ENCODE measurements around the gene PDE8B. TPM values are rescaled to one million over a fixed set of nuclear protein-coding genes. Genes with fewer than 3 reads are reported as not detected.

PDE8B gene
- total RNA-seq, 1 experiment from 2014 or later, result not detected

DNA sequence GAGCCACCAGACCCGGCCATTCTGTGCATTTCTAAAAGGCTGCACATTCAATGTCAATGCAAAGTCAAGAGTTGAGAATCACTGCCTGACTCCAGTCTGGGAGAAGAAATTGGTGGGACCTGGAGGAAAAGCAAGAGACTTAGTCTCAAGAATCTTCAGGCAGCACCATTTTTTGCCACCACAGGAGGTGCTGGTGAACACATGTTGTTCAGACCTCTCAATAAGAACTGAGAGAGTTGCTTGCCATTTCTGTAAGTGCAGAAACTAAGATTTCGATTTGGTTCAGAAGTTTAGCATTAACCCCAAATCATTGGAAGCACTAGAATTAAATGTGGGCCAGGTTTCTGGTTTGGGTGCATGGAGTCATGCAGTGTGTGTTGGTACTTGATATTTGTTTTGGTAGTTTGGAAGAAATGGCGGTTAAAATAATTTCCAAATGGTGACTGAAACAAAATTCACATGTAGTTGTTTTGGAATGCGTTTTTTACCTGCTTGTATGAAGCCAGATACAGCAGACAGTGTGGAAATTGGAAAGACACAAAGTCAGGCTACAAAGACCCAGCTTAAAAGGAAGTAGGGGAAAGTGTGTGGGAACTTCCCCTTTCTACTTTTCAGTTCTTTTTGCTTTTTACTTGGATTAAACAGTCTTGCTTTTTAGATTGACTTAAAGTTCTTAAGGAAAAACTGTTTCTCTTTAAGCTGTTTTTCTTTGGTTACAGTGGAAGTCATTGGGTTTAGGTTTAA is 20.4 kb downstream of the PDE8B start:
- ATAC-seq, result no peak
- intact Hi-C loops (cut with micrococcal nuclease), result loop anchor here (10.0 kb wide), 1 partner anchor 366 kb away; no protein-coding TSS in a partner anchor
- no TSS peak for BruUV-seq (replicated peaks)

DNA sequence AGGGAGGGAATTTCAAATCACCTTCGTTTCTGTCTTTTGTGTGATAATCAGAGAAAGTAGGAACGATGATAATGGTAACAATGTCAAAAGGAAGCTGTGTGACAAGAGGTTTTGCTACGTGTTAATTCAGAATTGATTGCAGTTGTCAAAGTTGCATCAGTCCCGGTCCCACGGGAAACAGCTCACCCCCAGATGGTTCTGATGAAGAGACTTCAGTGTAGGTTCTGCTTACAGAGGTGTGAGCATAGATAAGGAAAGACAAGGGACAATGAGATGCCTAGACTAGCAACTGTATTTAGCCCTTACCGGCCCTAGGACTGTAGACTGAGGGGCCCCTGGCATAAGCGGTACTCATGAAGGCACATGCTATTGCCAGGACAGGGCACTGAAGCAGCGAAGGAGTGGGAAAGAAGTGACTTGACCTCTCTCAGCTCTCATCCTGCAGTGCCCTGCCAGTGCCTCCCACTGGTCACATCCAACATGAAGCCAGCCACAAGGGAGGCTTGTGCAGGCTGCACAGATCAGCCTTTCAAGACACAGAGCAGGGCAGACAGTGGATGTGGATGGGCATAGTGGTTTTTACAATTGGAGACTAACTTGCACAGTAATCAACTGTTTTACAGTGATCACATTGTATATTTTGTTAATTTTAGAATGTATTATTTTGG is 21.1 kb downstream of the PDE8B start:
- BruUV-seq (replicated peaks), result no TSS peak
- no peak overlapping the region for H3K4me2 ChIP-seq (ENCODE audit: low read length)
- intact Hi-C loops (cut with micrococcal nuclease), result loop anchor here (10.0 kb wide), 1 partner anchor 367 kb away; no protein-coding TSS in a partner anchor
- no peak for DNase-seq
- no peak for ATAC-seq
- no peaks in the 10 kb centered on the region for H3K36me3 ChIP-seq (ENCODE audit: low read depth, low read length)
- H4K20me1 ChIP-seq (ENCODE audit: low read length), result no peaks in the 10 kb centered on the region
- no peaks in the 10 kb centered on the region for H3K9me2 ChIP-seq (replicated peaks; ENCODE audit: low read length)
- ChIA-PET POLR2A (ENCODE audit: unreplicated experiment) (no interaction called here), CTCF (no interaction called here)
- no peaks in the 10 kb centered on the region for H3F3A ChIP-seq (ENCODE audit: low read length, unreplicated experiment)
- no peaks in the 10 kb centered on the region for H3K9me3 ChIP-seq (ENCODE audit: low read length)
- H3K27me3 ChIP-seq (ENCODE audit: low read length), result no peaks in the 10 kb centered on the region
- H3K4me3 ChIP-seq (ENCODE audit: low read length), result no peak overlapping the region
- no peaks in the 10 kb centered on the region for H3K79me2 ChIP-seq (ENCODE audit: low read length)
- TF ChIP-seq EZH2 (IDR thresholded peaks at IDR 0.05; ENCODE audit: low read length, unreplicated experiment) (no peak), EZH2phosphoT487 (IDR thresholded peaks at IDR 0.05; ENCODE audit: borderline replicate concordance, low read length) (no peak)
- TF ChIP-seq, protein P1, sequence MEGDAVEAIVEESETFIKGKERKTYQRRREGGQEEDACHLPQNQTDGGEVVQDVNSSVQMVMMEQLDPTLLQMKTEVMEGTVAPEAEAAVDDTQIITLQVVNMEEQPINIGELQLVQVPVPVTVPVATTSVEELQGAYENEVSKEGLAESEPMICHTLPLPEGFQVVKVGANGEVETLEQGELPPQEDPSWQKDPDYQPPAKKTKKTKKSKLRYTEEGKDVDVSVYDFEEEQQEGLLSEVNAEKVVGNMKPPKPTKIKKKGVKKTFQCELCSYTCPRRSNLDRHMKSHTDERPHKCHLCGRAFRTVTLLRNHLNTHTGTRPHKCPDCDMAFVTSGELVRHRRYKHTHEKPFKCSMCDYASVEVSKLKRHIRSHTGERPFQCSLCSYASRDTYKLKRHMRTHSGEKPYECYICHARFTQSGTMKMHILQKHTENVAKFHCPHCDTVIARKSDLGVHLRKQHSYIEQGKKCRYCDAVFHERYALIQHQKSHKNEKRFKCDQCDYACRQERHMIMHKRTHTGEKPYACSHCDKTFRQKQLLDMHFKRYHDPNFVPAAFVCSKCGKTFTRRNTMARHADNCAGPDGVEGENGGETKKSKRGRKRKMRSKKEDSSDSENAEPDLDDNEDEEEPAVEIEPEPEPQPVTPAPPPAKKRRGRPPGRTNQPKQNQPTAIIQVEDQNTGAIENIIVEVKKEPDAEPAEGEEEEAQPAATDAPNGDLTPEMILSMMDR (conservative IDR thresholded peaks at IDR 0.05; ENCODE audit: low read depth, low read length), result no peak
- H2AFZ ChIP-seq (ENCODE audit: low read length), result no peak overlapping the region
- no peaks in the 10 kb centered on the region for H3K4me1 ChIP-seq (ENCODE audit: insufficient read depth, low read length)
- H3K9ac ChIP-seq (ENCODE audit: low read length), result no peak overlapping the region
- no peak overlapping the region for H3K27ac ChIP-seq (ENCODE audit: low read length)

More for the DNA sequence above, 20.4 kb downstream of the PDE8B start:
- no peak overlapping the region for H3K4me3 ChIP-seq (ENCODE audit: low read length)
- peak; percentile 17 for DNase-seq
- H3K9me3 ChIP-seq (ENCODE audit: low read length), result no peaks in the 10 kb centered on the region
- TF ChIP-seq EZH2phosphoT487 (IDR thresholded peaks at IDR 0.05; ENCODE audit: borderline replicate concordance, low read length) (no peak), EZH2 (IDR thresholded peaks at IDR 0.05; ENCODE audit: low read length, unreplicated experiment) (no peak)
- TF ChIP-seq, protein P1 (conservative IDR thresholded peaks at IDR 0.05; ENCODE audit: low read depth, low read length), result peak; percentile 33; the same call in 1 of the 2 replicates
- no peak overlapping the region for H3K9ac ChIP-seq (ENCODE audit: low read length)
- H3K27ac ChIP-seq (ENCODE audit: low read length), result no peak overlapping the region
- CTCF ChIA-PET, result no interaction called here
- no peak overlapping the region for H3K4me2 ChIP-seq (ENCODE audit: low read length)
- no peaks in the 10 kb centered on the region for H4K20me1 ChIP-seq (ENCODE audit: low read length)
- H3K27me3 ChIP-seq (ENCODE audit: low read length), result no peaks in the 10 kb centered on the region
- no peaks in the 10 kb centered on the region for H3K36me3 ChIP-seq (ENCODE audit: low read depth, low read length)
- no peaks in the 10 kb centered on the region for H3F3A ChIP-seq (ENCODE audit: low read length, unreplicated experiment)
- no peaks in the 10 kb centered on the region for H3K4me1 ChIP-seq (ENCODE audit: insufficient read depth, low read length)
- POLR2A ChIA-PET (ENCODE audit: unreplicated experiment), result no interaction called here
- H3K9me2 ChIP-seq (replicated peaks; ENCODE audit: low read length), result no peaks in the 10 kb centered on the region
- H2AFZ ChIP-seq (ENCODE audit: low read length), result no peak overlapping the region
- H3K79me2 ChIP-seq (ENCODE audit: low read length), result no peaks in the 10 kb centered on the region
